ENCODE measurements around the gene SPECC1.

DNA sequence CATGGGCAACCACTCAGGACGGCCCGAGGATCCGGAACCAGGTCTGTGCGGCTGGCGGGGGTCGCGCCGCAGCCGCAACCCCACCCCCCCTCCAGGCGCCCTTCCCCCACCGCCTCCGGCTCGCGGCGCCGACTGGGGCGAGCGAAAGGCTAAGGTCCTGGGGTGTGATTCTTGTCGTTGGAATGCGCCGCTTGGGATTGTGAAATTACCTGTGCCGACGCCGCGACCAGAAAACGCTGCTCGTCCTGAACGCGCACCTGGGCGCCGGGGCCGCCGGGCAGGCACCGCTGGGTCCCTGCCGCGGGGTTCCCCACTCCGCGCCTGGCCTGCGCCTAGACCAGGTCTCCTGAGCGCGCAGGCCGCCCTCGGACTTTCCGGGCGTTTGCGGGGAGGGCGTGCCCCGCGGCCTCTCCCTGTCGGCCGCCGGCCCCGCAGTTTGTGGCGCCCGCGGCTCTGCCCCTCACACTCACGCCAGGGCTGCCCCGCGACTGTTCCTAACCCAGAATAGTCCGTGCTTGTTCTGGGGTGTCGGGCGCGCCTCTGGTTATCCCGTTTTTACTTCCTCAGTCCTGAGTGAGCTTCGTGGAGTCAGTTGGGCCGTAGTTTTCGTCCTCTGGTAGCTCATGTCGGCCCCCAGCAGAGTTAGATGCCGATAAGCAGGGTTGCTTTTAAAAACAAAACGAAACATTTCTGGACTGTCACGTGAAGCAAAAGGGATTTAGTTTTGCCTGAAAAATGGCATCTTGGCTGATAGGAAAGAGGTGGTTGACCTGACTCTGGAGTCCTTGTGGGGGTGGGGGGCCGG is 147.2 kb downstream of the SPECC1 start:
- TF ChIP-seq MYC (IDR thresholded peaks at IDR 0.05; ENCODE audit: low read depth, low read length) = no peak
- no peak for TF ChIP-seq CTCF (IDR thresholded peaks at IDR 0.05; ENCODE audit: low read depth, low read length)

Measured in NB4 (cell line).